Activated naive CD4-positive, alpha-beta T cell treated with anti-CD3 and anti-CD28 coated beads, Interleukin-2, amount 50 U/mL, for 72 hours (primary cell): Measurements from ENCODE around the gene FIGLA. TPM values are rescaled to one million over a fixed set of nuclear protein-coding genes. Genes with fewer than 3 reads are reported as not detected.
A peak's percentile ranks its signal among the peaks of the same experiment; 100 is the strongest.

ENCODE experiments used
- ATAC-seq, 2 donors: fragments of 150-1000 bp; cut with Tn5 transposase; 2 replicates each; pipeline ENCODE4 v1.10.0; 2021; ENCODE audit warnings: mild to moderate bottlenecking in 2 of 2, moderate library complexity in 2 of 2
- DNase-seq, 2 donors: peaks; one replicate each; pipeline ENCODE4 v3.0.0; 2021 to 2022; ENCODE audit warnings: low spot score in 2 of 2
- H3K27ac Mint-ChIP-seq, 2 donors: one replicate each; pipeline ENCODE4 v1.8.0; 2022; ENCODE audit warnings: mild to moderate bottlenecking in 2 of 2, mixed read lengths in 2 of 2
- H3K36me3 Mint-ChIP-seq, 2 donors: one replicate each; pipeline ENCODE4 v1.8.0; 2022; ENCODE audit warnings: mixed read lengths in 2 of 2
- H3K9me3 Mint-ChIP-seq, 2 donors: one replicate each; pipeline ENCODE4 v1.8.0; 2022; ENCODE audit warnings: mixed read lengths in 2 of 2
- total RNA-seq, 2 donors: library from RNA; stranded (reverse); gene quantifications; one replicate each; pipeline ENCODE4 v1.2.3, GENCODE V29; 2022

Gene FIGLA
- total RNA-seq, 2 donors from 2014 or later = not detected

GRCh38 chr2:70793450-70793849 lies 3.0 kb upstream of the FIGLA start:
- no peak overlapping the region for H3K27ac Mint-ChIP-seq
- no peaks in the 10 kb centered on the region for H3K9me3 Mint-ChIP-seq
- H3K36me3 Mint-ChIP-seq = peaks cover 0 to 17% of the 10 kb centered on the region in 2 donors
- no peak for DNase-seq
- no peak for ATAC-seq

DNA sequence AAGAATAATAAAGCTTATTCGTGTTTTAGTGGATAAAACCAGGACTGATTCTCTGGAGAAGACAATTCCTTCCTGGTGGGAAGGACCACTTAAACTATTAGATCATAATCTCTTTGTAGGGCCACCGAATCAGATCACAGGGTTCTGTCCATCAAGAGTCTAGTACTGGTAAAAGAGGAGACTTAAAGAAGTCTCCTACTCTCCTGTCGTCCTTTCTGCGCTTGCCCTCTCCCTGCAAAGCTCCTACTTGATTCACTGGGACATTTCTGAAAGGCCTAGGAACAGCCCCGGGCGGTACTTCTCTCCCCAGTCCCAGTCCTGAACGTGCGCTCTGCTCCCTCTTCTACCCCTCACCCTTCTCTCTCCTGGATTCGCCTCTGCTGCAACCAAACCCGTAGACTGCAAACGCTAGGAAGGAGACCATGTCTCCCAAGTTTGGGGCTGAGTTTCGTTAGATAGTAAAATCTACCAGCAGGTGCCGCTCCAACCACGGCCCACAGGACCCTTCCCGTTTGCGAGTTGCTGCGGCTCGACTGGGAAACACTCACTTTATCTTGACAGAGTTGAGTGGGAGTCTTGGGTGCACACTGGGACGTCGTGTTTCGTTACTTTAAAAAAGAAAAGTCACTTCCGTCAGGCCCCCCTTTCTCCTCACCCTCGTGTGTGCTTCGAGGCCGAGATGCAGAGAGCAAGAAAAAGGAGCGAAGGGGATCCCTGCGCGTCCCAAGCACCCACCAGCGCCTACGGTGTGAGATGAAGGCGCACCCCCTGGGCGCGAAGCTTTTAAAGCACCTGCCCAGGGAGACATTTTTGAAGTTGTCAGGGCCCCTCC lies 923 bp downstream of the FIGLA start:
- peak; percentile 85 to 89 for ATAC-seq
- Mint-ChIP-seq H3K36me3 (peaks cover 0 to 11% of the 10 kb centered on the region in 2 donors), H3K9me3 (no peaks in the 10 kb centered on the region)

DNA sequence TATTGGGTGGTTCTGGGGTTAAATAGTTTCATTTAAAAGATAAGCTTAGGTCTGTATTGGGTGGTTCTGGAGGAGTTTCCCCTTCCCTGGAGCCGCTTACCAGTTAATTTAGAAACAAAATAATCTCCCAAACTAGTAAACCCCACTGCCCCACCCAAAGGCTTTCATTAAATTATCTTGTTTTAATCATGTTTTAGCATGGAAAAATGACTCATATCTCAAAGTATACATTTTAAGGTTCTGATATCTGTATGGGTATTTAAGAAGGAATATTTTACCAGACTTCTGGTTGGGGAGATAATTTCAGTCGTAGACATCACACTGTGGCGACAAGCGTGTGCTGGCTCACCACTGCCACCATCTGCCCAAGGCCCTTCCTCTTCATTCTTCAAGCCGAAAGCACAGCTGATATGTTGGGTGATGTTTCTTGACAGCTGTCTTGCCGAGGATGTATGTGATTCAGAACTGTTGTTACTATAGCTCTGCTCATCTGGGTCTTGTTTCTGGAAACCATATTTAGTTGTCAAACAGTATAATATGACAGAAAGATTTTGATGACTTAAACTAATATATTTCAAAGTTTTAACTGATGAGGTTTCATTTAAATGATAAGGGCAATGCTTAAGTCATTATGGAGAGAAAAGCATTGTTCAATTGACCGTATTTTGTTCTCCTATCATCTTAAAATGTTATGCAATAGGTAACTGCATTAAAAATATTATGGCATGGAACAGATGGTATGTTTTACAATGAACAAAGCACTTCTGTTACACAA lies 5.1 kb downstream of the FIGLA start:
- DNase-seq (peak in 1 of 2 donors; percentile 31), ATAC-seq (peak; percentile 69 to 78)
- Mint-ChIP-seq H3K9me3 (no peaks in the 10 kb centered on the region), H3K27ac (no peak overlapping the region), H3K36me3 (peaks cover 0 to 5% of the 10 kb centered on the region in 2 donors)

More for the DNA sequence above, 923 bp downstream of the FIGLA start:
- peak overlapping the region in 1 of 2 donors; percentile 70 for H3K27ac Mint-ChIP-seq
- DNase-seq = peak; percentile 68 to 81

GRCh38 chr2:70784320-70784719 lies 6.1 kb downstream of the FIGLA start:
- Mint-ChIP-seq H3K9me3 (no peaks in the 10 kb centered on the region), H3K36me3 (no peaks in the 10 kb centered on the region), H3K27ac (no peak overlapping the region)
- ATAC-seq = no peak
- DNase-seq = no peak

DNA sequence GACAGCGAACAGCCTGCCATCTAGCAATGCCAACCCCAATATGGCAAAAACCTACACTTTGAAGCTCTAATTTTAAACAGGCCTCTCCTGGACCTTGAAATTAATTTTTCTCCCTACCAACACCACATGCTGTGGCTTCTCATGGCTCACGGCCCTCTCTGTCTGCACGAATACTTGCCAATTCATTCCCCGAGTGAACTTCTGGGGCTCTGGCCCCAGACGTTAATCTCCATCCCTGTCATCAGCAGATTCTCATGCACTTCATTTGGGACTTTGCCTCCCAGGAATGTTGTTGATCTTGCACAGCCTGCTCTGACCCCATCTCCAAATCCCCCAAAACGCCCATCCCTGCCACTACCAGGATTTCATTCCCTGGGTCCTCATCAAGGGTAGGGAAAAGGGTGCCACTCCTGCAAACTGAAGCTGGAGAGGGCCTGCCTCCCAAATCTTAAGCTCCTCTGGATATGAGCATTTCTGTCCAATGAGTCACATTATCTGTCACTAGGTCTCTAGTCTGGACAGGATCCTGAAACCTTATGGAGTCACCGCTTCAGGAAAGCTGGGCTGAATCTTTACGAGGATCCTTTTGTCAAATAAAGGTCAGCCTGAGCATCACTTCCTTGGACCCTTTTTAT lies 10.4 kb downstream of the FIGLA start:
- no peak for DNase-seq
- Mint-ChIP-seq H3K36me3 (no peaks in the 10 kb centered on the region), H3K27ac (peak overlapping the region in 1 of 2 donors; percentile 32), H3K9me3 (no peaks in the 10 kb centered on the region)
- no peak for ATAC-seq

DNA sequence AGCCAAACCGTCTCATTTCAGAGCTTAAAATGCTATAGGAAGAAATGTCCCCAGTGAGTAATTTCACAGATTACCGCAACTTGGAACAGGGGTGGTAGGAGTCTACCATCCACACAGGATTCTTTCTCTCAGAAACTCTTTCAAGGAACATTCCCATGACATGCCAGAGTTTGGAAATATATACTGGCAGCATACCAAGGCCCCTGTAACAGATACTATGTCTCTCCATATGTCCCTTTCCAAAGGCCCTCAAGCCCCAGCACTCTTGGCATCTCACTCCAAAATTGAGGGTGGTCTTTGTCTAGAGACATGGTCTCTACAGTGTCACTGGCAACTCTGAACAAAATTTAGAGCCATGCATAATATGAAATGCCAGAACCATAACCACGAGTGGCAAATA lies 11.0 kb downstream of the FIGLA start:
- DNase-seq = no peak
- no peak for ATAC-seq
- H3K27ac Mint-ChIP-seq = no peak overlapping the region
- no peaks in the 10 kb centered on the region for H3K36me3 Mint-ChIP-seq
- no peaks in the 10 kb centered on the region for H3K9me3 Mint-ChIP-seq

DNA sequence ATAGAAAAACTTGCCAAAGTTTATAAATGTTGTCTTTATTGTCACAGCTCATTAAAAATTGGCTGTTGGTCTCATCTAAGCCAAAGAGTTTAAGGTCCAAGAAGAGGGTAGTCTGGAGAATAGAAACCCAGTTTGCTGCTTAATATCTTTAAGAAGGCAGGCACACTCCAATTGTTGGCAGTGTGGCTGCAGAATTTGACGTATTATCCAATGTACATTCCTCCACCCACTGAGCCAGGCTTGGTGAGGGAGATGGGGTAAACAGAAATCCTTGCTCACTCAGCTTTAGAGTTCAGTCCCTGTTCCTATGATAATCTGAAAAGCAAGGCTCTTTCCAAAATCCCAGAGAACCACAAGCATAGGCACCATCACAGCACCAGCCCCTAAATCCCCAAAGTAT lies 11.8 kb downstream of the FIGLA start:
- peaks cover 0 to 2% of the 10 kb centered on the region in 2 donors for H3K36me3 Mint-ChIP-seq
- ATAC-seq = no peak
- H3K27ac Mint-ChIP-seq = no peak overlapping the region
- DNase-seq = no peak
- H3K9me3 Mint-ChIP-seq = peaks cover 0 to 2% of the 10 kb centered on the region in 2 donors

DNA sequence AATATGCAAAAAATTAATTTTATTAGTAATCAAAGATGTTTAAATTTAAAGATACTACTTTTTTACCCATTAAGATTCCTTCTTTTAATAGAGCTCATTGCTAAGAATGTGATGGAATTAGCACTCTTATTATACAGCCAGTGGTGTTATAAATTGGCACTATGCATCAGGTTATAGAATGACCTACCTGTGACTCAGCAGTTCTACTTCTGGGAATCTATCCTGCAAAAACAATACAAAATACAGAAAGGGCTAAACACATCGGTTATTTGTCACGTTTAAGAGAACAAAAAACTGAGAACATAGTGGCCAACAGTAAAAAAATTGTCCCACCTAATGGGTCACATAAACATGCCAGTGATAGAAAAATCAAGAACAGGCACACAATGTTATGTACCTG lies 13.0 kb downstream of the FIGLA start:
- Mint-ChIP-seq H3K36me3 (peaks cover 0 to 6% of the 10 kb centered on the region in 2 donors), H3K9me3 (peaks cover 0 to 9% of the 10 kb centered on the region in 2 donors), H3K27ac (no peak overlapping the region)
- ATAC-seq (no peak), DNase-seq (no peak)

DNA sequence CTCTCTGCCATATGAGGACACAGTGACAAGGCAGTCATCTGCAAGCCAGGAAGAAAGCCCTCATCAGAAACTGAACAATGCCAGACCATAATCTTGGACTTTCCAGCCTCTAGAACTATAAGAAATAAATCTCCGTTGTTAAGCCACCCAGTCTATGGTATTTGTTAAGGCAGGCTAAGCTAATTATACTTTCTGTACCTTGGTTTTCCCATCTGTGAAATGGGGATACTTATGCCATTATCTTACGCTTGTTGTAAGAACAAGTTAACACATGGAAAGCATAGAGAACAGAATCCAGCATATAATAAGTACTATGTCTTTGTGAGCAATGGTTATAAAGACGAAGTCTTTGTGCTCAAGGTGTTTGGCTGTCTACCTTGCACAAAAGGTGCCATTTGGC lies 14.2 kb downstream of the FIGLA start:
- peaks cover 0 to 6% of the 10 kb centered on the region in 2 donors for H3K36me3 Mint-ChIP-seq
- H3K9me3 Mint-ChIP-seq = peaks cover 0 to 9% of the 10 kb centered on the region in 2 donors
- DNase-seq (no peak), ATAC-seq (no peak)
- H3K27ac Mint-ChIP-seq = no peak overlapping the region

- DNase-seq = no peak
- no peak for ATAC-seq
- peaks cover 0 to 6% of the 10 kb centered on the region in 2 donors for H3K36me3 Mint-ChIP-seq
- H3K27ac Mint-ChIP-seq = no peak overlapping the region
- peaks cover 0 to 9% of the 10 kb centered on the region in 2 donors for H3K9me3 Mint-ChIP-seq
Measured at GRCh38 chr2:70775141-70775540, 15.3 kb downstream of the FIGLA start.

GRCh38 chr2:70772486-70773155 lies 17.8 kb downstream of the FIGLA start:
- DNase-seq (no peak), ATAC-seq (no peak)
- H3K36me3 Mint-ChIP-seq = peaks cover 4 to 6% of the 10 kb centered on the region in 2 donors
- H3K27ac Mint-ChIP-seq = no peak overlapping the region
- H3K9me3 Mint-ChIP-seq = peaks cover 0 to 9% of the 10 kb centered on the region in 2 donors

- ATAC-seq (peak in 1 of 2 donors; percentile 34), DNase-seq (no peak)
- peaks cover 0 to 9% of the 10 kb centered on the region in 2 donors for H3K9me3 Mint-ChIP-seq
- no peak overlapping the region for H3K27ac Mint-ChIP-seq
- peaks cover 5 to 11% of the 10 kb centered on the region in 2 donors for H3K36me3 Mint-ChIP-seq
Measured at GRCh38 chr2:70771446-70771845, 19.0 kb downstream of the FIGLA start.

DNA sequence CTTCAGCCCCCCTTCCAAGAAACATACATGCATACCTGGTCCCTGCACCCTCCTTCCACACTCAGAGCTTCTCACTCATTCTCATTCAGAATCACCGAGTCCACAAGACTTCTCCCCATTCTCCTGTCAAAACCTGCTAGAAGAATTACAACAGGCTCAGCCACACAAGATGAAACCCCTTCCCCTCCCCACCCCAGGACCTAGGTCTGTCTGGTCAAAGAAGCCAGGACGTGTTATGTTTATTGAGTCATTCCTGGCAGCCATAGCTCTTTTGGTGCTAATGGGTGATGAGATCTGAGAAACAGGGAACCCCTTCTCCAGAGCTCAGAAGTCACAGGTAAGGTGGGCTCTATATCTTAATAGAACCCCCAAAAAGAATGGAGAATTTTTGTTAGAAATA lies 21.0 kb downstream of the FIGLA start:
- ATAC-seq = no peak

GRCh38 chr2:70768590-70769085 lies 21.8 kb downstream of the FIGLA start:
- H3K36me3 Mint-ChIP-seq = peaks cover 5 to 10% of the 10 kb centered on the region in 2 donors
- peak overlapping the region; percentile 59 to 95 for H3K27ac Mint-ChIP-seq
- DNase-seq = no peak
- H3K9me3 Mint-ChIP-seq = peaks cover 0 to 7% of the 10 kb centered on the region in 2 donors
- no peak for ATAC-seq

More for the DNA sequence above, 21.0 kb downstream of the FIGLA start:
- Mint-ChIP-seq H3K9me3 (peaks cover 0 to 9% of the 10 kb centered on the region in 2 donors), H3K27ac (no peak overlapping the region), H3K36me3 (peaks cover 5 to 12% of the 10 kb centered on the region in 2 donors)
- no peak for DNase-seq

GRCh38 chr2:70767699-70768589 lies 22.5 kb downstream of the FIGLA start, which contains the start of gene ADD2:
TSS of gene ADD2 (minus strand) at chr2:70768200. CDS start at chr2:70706408, 61,792 bp downstream.
- ATAC-seq (peak; percentile 81 to 90), DNase-seq (peak; percentile 60 to 81)
- peak within 1 kb of the TSS; percentile 82 to 95 for H3K27ac Mint-ChIP-seq
- H3K36me3 Mint-ChIP-seq = peaks cover 5 to 6% of the 10 kb centered on the region in 2 donors
- peaks cover 0 to under 1% of the 10 kb centered on the region in 2 donors for H3K9me3 Mint-ChIP-seq
